ENCODE results near the gene RP9.
"Not testable (repeated sequence)": the region's sequence is repeated elsewhere in the genome, so short reads cannot be mapped to it uniquely, and the experiment has no call there.

The RP9 gene

GRCh38 chr7:33107136-33108066 lies 1.8 kb downstream of the RP9 start:
- peak overlapping the region; percentile 82 for H3K4me3 ChIP-seq (ENCODE audit: low read length)
- peak; percentile 55 for DNase-seq (ENCODE audit: low read depth, low spot score)

GRCh38 chr7:33101906-33102305 lies 7.3 kb downstream of the RP9 start:
- no peak for DNase-seq (ENCODE audit: low read depth, low spot score)
- no peak overlapping the region for H3K4me3 ChIP-seq (ENCODE audit: low read length)

- no peak overlapping the region for H3K4me3 ChIP-seq (ENCODE audit: low read length)
- no peak for DNase-seq (ENCODE audit: low read depth, low spot score)
Measured at GRCh38 chr7:33100770-33101169, 8.4 kb downstream of the RP9 start.

GRCh38 chr7:33099154-33099940 lies 9.9 kb downstream of the RP9 start:
- DNase-seq (ENCODE audit: low read depth, low spot score) = no peak
- no peak overlapping the region for H3K4me3 ChIP-seq (ENCODE audit: low read length)

GRCh38 chr7:33094745-33095275 lies 14.4 kb downstream of the RP9 start:
- H3K4me3 ChIP-seq (ENCODE audit: low read length); DNase-seq (ENCODE audit: low read depth, low spot score): not testable (repeated sequence)

GRCh38 chr7:33093266-33093665 lies 15.9 kb downstream of the RP9 start:
- no peak for DNase-seq (ENCODE audit: low read depth, low spot score)
- no peak overlapping the region for H3K4me3 ChIP-seq (ENCODE audit: low read length)

- DNase-seq (ENCODE audit: low read depth, low spot score) = no peak
- H3K4me3 ChIP-seq (ENCODE audit: low read length) = no peak overlapping the region
Measured at GRCh38 chr7:33091641-33092191, 17.5 kb downstream of the RP9 start.

GRCh38 chr7:33091111-33091531 lies 18.1 kb downstream of the RP9 start:
- no peak for DNase-seq (ENCODE audit: low read depth, low spot score)

GRCh38 chr7:33089142-33089541 lies 20.1 kb downstream of the RP9 start:
- H3K4me3 ChIP-seq (ENCODE audit: low read length) = no peak overlapping the region
- no peak for DNase-seq (ENCODE audit: low read depth, low spot score)

More at GRCh38 chr7:33091111-33091531, 18.1 kb downstream of the RP9 start:
- H3K4me3 ChIP-seq (ENCODE audit: low read length) = no peak overlapping the region

- DNase-seq (ENCODE audit: low read depth, low spot score) = no peak
- no peak overlapping the region for H3K4me3 ChIP-seq (ENCODE audit: low read length)
Measured at GRCh38 chr7:33087858-33088257, 21.3 kb downstream of the RP9 start.

GRCh38 chr7:33087356-33087755 lies 21.8 kb downstream of the RP9 start:
- no peak for DNase-seq (ENCODE audit: low read depth, low spot score)
- H3K4me3 ChIP-seq (ENCODE audit: low read length) = no peak overlapping the region

- H3K4me3 ChIP-seq (ENCODE audit: low read length) = no peak overlapping the region
- no peak for DNase-seq (ENCODE audit: low read depth, low spot score)
Measured at GRCh38 chr7:33079763-33080690, 29.2 kb downstream of the RP9 start.

- no peak overlapping the region for H3K4me3 ChIP-seq (ENCODE audit: low read length)
- DNase-seq (ENCODE audit: low read depth, low spot score) = no peak
Measured at GRCh38 chr7:33079096-33079495, 30.1 kb downstream of the RP9 start.

- no peak overlapping the region for H3K4me3 ChIP-seq (ENCODE audit: low read length)
- no peak for DNase-seq (ENCODE audit: low read depth, low spot score)
Measured at GRCh38 chr7:33076737-33077136, 32.5 kb downstream of the RP9 start.

- DNase-seq (ENCODE audit: low read depth, low spot score) = no peak
- no peak overlapping the region for H3K4me3 ChIP-seq (ENCODE audit: low read length)
Measured at GRCh38 chr7:33075818-33076518, 33.2 kb downstream of the RP9 start.

- H3K4me3 ChIP-seq (ENCODE audit: low read length) = no peak overlapping the region
- DNase-seq (ENCODE audit: low read depth, low spot score) = no peak
Measured at GRCh38 chr7:33073243-33073642, 36.0 kb downstream of the RP9 start.

GRCh38 chr7:33072471-33072870 lies 36.7 kb downstream of the RP9 start:
- H3K4me3 ChIP-seq (ENCODE audit: low read length) = no peak overlapping the region
- no peak for DNase-seq (ENCODE audit: low read depth, low spot score)

GRCh38 chr7:33070831-33071230 lies 38.4 kb downstream of the RP9 start:
- no peak overlapping the region for H3K4me3 ChIP-seq (ENCODE audit: low read length)
- DNase-seq (ENCODE audit: low read depth, low spot score) = no peak

Data from Jurkat, Clone E6-1 (cell line).